H54 (cell line): ENCODE measurements around the gene AP3M1.
"Not testable (repeated sequence)": the region's sequence is repeated elsewhere in the genome, so short reads cannot be mapped to it uniquely, and the experiment has no call there.

Experiments
- DNase-seq: peaks from one replicate; pipeline ENCODE4 v3.0.0; 2011; ENCODE audit warnings: low spot score, mixed read lengths; ENCODE audit not compliant: insufficient read length
- FAIRE-seq: peaks from 3 replicates; lab custom pipeline; 2011; peaks lifted over from hg19 to GRCh38; lab: Jason Lieb, UNC
- POLR2A ChIP-seq: IDR thresholded peaks from 2 replicates; pipeline ENCODE4 v1.6.1; 2011; ENCODE audit warnings: low read depth, mild to moderate bottlenecking, low read length

AP3M1 gene

DNA sequence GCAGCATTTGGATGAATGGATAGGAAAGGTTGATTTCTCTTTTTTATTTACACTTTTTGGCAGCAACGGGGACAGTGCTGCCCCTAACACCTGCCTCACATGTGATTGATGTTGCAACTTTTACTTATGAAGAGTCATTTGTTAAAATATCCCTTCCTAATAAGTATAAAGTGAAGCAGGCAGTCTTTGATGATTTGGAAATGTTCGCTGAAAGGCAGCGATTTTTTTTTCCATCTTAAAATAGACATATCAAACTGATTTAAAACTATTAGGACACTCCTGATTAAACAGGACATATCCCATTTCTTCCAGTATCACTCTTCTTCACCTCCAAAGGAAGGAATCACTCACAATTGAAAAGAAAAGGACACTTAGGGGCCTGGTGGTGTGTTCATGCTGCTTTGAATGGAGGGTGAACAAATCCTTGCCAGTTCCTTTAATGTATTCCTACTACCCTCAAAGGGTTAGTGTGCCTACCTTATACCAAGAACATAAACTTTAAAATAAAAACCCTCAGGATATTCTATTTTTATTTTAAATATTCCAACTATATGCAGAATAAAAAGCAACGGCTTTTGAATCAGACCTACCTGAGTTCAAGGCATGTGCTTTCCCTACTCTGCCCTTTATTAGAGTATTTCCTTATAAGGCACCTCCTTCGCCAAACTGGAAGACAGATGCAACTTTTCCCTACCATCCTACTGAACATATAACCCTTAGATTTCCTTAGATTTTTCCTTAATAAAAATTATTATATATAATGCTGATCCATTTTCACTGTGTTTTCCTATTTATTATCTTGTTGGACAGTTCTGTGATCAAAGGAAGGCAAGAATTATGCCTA, 1.5 kb upstream of the AP3M1 start:
- no peak for TF ChIP-seq POLR2A
- FAIRE-seq (peak; percentile 53), DNase-seq (no peak)

GRCh38 chr10:74150990-74151878, 606 bp upstream of the AP3M1 start, which contains the start of gene ADK:
Gene ADK, plus strand, starts transcription at chr10:74151221. Its CDS starts 58 bp downstream, at chr10:74151279.
- peak; percentile 100 for FAIRE-seq
- TF ChIP-seq POLR2A = peak; percentile 66
- DNase-seq = peak; percentile 92

GRCh38 chr10:74146980-74147379, 3.6 kb downstream of the AP3M1 start:
- FAIRE-seq, DNase-seq: not testable (repeated sequence)

DNA sequence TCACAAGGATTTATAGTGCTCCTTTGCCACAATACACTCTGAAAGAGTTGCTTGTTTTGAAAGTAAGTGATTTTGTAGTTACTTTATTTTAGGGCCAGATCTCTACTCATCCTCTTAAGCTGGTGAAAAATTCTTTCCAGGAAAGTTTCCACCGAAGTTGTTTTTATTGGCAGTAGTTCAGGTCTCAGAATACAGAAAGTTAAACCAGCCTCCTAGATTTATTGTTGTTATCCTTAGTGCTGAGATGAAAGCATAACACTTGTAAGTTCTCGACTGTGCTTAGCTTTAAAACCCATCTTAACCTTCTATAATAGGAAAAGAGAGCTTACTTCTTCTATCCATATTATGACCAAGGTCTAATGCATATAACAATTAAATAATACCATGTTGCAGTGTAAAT, 5.5 kb downstream of the AP3M1 start:
- TF ChIP-seq POLR2A = no peak
- DNase-seq (peak; percentile 54), FAIRE-seq (peak; percentile 98)

- TF ChIP-seq POLR2A = no peak
- no peak for DNase-seq
- FAIRE-seq = peak; percentile 38
Measured at GRCh38 chr10:74140553-74140952, 10.1 kb downstream of the AP3M1 start.

DNA sequence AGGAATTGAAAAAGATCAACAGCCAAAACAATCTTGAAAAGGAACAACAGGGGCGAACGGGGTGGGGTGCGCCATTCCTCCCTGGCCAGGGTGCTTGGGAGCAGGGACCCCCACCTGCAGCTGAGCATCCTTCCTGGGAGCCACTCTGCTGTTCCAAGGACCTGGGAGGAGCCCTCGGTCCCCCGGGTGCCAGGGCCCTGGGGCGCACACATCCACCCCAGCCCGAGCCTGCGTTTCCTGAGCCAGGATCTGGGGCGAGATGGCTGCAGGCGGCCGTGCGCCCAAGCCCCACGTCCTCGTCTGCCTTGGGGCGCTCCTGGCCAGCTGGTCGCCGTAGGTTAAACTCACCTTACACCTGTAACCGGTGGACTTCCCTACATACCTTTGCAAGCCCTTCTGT, 10.6 kb downstream of the AP3M1 start:
- DNase-seq (no peak), FAIRE-seq (no peak)
- TF ChIP-seq POLR2A = no peak

GRCh38 chr10:74138596-74138995, 12.0 kb downstream of the AP3M1 start:
- not testable (repeated sequence) for FAIRE-seq, DNase-seq

DNA sequence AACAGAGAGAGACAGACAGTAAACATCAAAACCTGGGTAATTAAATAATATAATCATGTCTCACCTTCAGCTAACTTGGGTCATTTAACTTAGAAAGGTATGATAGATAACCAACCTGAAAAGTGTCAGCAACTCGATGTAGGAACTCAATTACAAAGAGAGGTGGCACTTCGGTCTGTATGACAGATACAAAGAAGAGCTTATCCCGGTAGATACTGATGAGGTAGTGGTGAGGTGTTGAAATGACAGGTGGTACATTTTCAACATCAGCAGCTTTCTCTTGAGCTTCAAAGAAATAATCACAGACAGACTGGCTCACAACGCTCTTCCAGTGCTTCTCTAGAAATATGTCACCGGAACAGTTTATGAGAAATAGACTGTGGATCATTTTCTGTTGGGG, 12.6 kb downstream of the AP3M1 start:
- FAIRE-seq (peak; percentile 55), DNase-seq (no peak)
- TF ChIP-seq POLR2A = no peak

GRCh38 chr10:74135452-74135851, 15.2 kb downstream of the AP3M1 start:
- TF ChIP-seq POLR2A = no peak
- DNase-seq = no peak
- FAIRE-seq = no peak

GRCh38 chr10:74133923-74134820, 16.5 kb downstream of the AP3M1 start:
- no peak for TF ChIP-seq POLR2A
- peak; percentile 48 for FAIRE-seq
- no peak for DNase-seq

DNA sequence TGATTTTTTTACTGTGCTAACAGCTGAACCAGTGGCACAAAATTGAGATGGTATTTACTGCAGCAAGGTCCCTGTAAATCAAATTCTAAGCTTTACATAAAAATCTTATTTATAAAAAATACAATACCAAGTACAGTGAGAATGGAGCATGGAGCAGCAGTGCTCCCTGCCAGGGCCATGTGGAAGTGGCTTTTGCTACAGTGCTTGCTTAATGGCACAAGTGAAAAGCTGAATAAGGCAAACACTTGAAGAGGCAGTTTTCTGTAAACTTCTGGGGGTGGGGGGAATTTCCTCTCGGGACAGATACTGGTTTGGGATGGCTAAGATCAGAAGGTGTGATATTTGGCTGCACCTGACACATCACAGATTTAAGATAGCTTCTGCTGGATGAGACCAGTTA, 27.5 kb downstream of the AP3M1 start:
- DNase-seq (no peak), FAIRE-seq (no peak)
- TF ChIP-seq POLR2A = no peak

DNA sequence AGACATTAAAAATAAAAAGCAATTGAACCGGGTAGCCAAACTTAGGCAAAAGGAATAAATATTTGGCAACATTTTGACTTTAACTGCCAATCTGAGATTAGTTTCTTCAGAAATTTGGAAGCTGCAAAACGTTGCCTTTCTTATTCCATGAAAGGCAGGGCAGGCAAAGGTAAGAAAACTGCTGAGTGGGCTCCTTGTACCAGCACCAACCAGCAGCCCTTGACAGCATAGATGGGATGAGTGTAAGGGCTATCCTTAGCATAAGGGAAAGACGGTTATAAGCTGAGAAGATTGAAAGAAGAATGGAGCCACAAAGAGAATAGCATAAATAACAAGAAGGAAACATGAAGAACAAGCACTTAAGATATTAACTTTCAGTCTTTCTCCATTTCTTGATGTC, 28.6 kb downstream of the AP3M1 start:
- DNase-seq (no peak), FAIRE-seq (no peak)
- no peak for TF ChIP-seq POLR2A

- no peak for FAIRE-seq
- TF ChIP-seq POLR2A = no peak
- DNase-seq = no peak
Measured at GRCh38 chr10:74121368-74121767, 29.3 kb downstream of the AP3M1 start.
